Mucosa of descending colon (tissue), 3 donors: ENCODE measurements around the gene INO80B. TPM values are rescaled to one million over a fixed set of nuclear protein-coding genes. Genes with fewer than 3 reads are reported as not detected.
"Not testable (repeated sequence)": the region's sequence is repeated elsewhere in the genome, so short reads cannot be mapped to it uniquely, and the experiment has no call there.

ENCODE experiments used
- ATAC-seq: fragments of 200-7000 bp; cut with Tn5 transposase; one replicate; pipeline ENCODE4 v1.9.1; 2020; ENCODE audit warnings: mild to moderate bottlenecking, moderate library complexity
- DNase-seq, 3 donors: peaks; one replicate each; pipeline ENCODE4 v3.0.0-alpha.2; 2020
- H3K36me3 ChIP-seq: fragments of 200-600 bp; one replicate; pipeline ENCODE4 v1.8.0; 2021; ENCODE audit warnings: low read depth, mild to moderate bottlenecking
- H3K4me1 ChIP-seq: fragments of 200-600 bp; one replicate; pipeline ENCODE4 v1.8.0; 2021; ENCODE audit warnings: low read depth, mild to moderate bottlenecking
- H3K4me3 ChIP-seq: fragments of 200-600 bp; one replicate; pipeline ENCODE4 v1.8.0; 2021; ENCODE audit warnings: mild to moderate bottlenecking
- H3K9me3 ChIP-seq: fragments of 200-600 bp; one replicate; pipeline ENCODE4 v1.8.0; 2021; ENCODE audit warnings: mild to moderate bottlenecking
- intact Hi-C, 2 donors: fragments of 100-400 bp; cut with DNase I in 1 of 2; cut with micrococcal nuclease in 1 of 2; formaldehyde crosslinking; loops; one replicate each; pipeline versions ENCODE4 v1.11.0 to v1.11.1; 2022; cut with DNase I, micrococcal nuclease
- total RNA-seq, 3 donors: library from RNA; stranded (reverse); fragmentation: NEBNext Ultra II Directional in 2 of 3; extraction: Animal tissue kit (Norgen Biotek cat#: 25700) in 2 of 3; gene quantifications; one replicate each; pipeline versions ENCODE4 v1.2.1 to v1.2.4, GENCODE V29; 2021 to 2023
- TF ChIP-seq, protein P1 (sequence below): fragments of 200-600 bp; IDR thresholded peaks from one replicate; pipeline ENCODE4 v1.8.0; 2022; ENCODE audit warnings: antibody characterized with exemption, mild to moderate bottlenecking
- donor health status: DM: no; HTN: no; CAD: no; lungs with moderate emphysema.
- donor health status: DM: no; HTN: no; CAD: no.
- donor health status: DM: no; HTN: yes; CAD: no.

The INO80B gene
- total RNA-seq, 3 donors from 2014 or later: 25.0 to 36.5 (median 32.3) TPM

DNA sequence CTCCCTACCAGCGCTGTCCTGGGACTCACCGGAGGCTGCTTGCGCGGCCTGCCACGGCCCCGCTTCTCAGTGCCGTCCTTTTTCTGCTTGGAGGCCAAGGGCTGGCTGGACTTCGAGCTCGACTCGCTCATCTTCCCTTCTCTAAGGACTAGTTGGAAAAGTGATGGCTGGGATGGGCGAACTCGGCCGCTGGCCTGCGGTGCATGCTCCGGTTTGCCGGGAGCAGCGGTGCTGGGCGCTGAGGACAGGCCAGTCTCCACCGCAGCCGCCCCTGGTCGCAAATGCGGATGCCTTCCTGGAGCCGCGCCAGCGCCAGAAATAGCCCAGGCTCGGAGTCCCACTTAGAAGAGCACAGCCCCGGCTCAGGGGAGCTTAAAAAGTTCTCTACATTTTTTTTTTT is 36.6 kb upstream of the INO80B start:
- DNase-seq: no peak
- ATAC-seq: no peak
- H3K36me3 ChIP-seq: no peaks in the 10 kb centered on the region
- no peak overlapping the region for H3K4me3 ChIP-seq
- TF ChIP-seq, protein P1, sequence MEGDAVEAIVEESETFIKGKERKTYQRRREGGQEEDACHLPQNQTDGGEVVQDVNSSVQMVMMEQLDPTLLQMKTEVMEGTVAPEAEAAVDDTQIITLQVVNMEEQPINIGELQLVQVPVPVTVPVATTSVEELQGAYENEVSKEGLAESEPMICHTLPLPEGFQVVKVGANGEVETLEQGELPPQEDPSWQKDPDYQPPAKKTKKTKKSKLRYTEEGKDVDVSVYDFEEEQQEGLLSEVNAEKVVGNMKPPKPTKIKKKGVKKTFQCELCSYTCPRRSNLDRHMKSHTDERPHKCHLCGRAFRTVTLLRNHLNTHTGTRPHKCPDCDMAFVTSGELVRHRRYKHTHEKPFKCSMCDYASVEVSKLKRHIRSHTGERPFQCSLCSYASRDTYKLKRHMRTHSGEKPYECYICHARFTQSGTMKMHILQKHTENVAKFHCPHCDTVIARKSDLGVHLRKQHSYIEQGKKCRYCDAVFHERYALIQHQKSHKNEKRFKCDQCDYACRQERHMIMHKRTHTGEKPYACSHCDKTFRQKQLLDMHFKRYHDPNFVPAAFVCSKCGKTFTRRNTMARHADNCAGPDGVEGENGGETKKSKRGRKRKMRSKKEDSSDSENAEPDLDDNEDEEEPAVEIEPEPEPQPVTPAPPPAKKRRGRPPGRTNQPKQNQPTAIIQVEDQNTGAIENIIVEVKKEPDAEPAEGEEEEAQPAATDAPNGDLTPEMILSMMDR: no peak
- H3K9me3 ChIP-seq: no peaks in the 10 kb centered on the region
- intact Hi-C loops: no loop called here
- H3K4me1 ChIP-seq: peaks cover 18% of the 10 kb centered on the region

DNA sequence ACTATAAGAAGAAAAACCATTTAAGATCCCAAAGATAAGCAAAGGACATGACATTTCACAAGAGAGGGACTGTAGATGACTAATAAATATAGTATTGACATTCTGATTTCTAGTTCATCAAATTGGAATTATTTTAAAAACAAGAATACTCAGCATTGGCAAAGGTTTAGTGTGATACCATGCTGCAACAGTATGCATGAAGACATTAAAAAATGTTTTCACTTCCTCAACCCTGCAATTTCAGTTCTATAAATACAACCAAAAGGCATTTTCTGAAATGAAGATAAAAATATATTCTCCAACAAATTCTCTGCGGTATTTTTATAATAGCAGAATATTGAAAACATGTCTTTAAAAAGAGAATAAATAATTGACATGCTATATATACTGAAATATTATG is 35.5 kb upstream of the INO80B start:
- Histone ChIP-seq H3K9me3 (no peaks in the 10 kb centered on the region), H3K4me3 (no peak overlapping the region), H3K36me3 (no peaks in the 10 kb centered on the region), H3K4me1 (peaks cover 14% of the 10 kb centered on the region)
- no peak for ATAC-seq
- DNase-seq: no peak
- intact Hi-C loops: no loop called here
- TF ChIP-seq, protein P1: no peak

DNA sequence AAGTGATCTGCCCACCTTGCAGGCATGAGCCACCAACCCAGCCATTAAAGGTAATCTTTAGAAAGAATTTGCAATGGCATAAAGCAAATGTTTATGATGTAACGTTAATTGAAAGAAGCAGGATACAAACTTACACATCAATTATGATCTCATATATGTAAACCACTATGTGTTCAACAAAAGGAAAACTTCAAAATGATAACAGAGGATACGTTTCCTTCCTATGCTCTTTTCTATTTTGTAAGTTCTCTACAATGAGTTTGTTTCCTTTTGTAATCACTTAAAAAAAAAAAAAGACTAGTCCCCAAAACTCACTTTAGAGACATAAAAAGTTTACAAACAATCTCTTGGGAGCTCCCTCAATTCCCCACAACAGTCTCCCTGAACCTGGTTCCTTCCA is 34.9 kb upstream of the INO80B start:
- no peak for ATAC-seq
- H3K4me1 ChIP-seq: peaks cover 12% of the 10 kb centered on the region
- TF ChIP-seq, protein P1: no peak
- DNase-seq: no peak
- no peaks in the 10 kb centered on the region for H3K36me3 ChIP-seq
- no peak overlapping the region for H3K4me3 ChIP-seq
- H3K9me3 ChIP-seq: no peaks in the 10 kb centered on the region
- intact Hi-C loops: no loop called here

DNA sequence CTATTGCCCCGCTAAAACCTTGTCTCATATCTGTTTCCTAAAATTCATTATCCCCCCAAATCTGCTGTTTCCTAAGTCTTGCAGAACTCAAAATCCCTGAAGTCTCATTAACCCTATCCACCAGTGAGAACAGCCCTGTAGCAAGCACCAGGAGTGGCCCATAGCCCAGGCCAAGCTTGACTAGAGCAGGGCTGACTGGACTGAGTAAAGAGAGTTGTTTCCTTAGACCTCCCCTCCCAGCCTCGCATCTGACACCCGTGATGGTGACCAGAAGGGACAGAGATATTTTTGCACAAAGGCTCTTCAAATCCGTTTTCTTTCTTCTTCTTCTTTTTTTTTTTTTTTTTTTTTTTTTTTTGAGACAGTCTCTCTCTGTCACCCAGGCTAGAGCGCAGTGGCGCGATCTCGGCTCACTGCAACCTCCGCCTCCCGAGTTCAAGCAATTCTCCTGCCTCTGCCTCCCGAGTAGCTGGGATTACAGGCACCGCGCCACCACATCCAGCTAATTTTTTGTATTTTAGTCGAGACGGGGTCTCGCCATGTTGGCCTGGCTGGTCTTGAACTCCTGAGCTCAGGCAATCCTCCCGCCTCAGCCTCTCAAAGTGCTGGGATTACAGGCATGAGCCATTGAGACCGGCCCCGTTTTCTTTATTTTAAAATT is 34.3 kb upstream of the INO80B start:
- H3K4me3 ChIP-seq, intact Hi-C loops: not testable (repeated sequence)

DNA sequence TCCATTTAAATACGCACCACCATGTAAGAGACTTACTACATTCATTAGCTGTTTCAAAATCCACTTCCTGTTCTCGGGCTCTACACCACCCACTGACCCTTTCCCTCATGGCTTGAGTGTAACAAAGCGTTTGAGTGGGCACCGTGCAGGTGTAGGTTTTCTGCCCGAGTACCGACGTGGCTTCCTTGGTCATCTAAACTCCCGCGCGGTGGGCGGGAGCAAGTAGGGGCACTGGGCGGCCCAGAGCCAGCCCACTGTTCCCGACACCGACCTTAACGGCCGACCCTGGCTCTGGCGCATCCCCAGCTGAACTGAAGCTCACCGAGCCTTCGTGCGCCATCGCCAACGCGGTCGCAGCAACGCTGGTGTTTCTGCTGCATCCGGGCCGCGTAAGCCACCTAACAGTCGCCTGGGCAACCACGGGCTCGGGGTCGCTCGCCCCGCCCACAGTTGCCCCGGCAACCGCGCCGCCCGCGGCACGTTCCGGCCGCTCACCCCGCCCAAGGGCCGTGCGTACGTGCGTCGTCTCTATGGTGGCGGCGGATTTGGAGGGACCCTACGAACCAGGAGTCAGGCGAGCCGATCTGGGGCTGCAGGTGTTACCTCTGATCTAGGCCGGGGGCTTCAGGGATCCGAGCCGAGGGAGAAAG is 33.5 kb upstream of the INO80B start, which contains the start of the genes C2orf81 and WDR54:
TSS of gene C2orf81 (minus strand) at position 399 of the 650 bp plus-strand sequence. CDS start at position 340, 59 bp downstream.
TSS of gene WDR54 (plus strand) at position 510 of the 650 bp plus-strand sequence. CDS start 424 bp downstream, outside the sequence.
- Histone ChIP-seq H3K4me3 (peak within 1 kb of the TSS; percentile 14), H3K36me3 (no peaks in the 10 kb centered on the region), H3K9me3 (no peaks in the 10 kb centered on the region), H3K4me1 (peaks cover 12% of the 10 kb centered on the region)
- DNase-seq (peak; percentile 86 to 93 (median 90)), ATAC-seq (peak; percentile 95)
- intact Hi-C loops: no loop called here
- TF ChIP-seq, protein P1: no peak

More for the DNA sequence above, 34.3 kb upstream of the INO80B start:
- peaks cover 12% of the 10 kb centered on the region for H3K4me1 ChIP-seq
- H3K36me3 ChIP-seq, H3K9me3 ChIP-seq, DNase-seq, ATAC-seq: not testable (repeated sequence)
